H9 (cell line): ENCODE measurements around the gene KLF18. TPM values are rescaled to one million over a fixed set of nuclear protein-coding genes. Genes with fewer than 3 reads are reported as not detected.
"Not testable (repeated sequence)": the region's sequence is repeated elsewhere in the genome, so short reads cannot be mapped to it uniquely, and the experiment has no call there.

Experiments used
- DNase-seq: peaks from one replicate; pipeline ENCODE4 v3.0.0-alpha.2; 2017
- H2AFZ ChIP-seq: one replicate; pipeline ENCODE4 v1.6.1; 2013; ENCODE audit warnings: mild to moderate bottlenecking, low read length, control low read depth, moderate library complexity
- H2AK5ac ChIP-seq: 2 replicates; pipeline ENCODE4 v1.6.1; 2013; ENCODE audit warnings: low read length, control low read depth, mixed read lengths; ENCODE audit not compliant: insufficient read length
- H2BK120ac ChIP-seq: one replicate; pipeline ENCODE4 v1.6.1; 2013; ENCODE audit warnings: low read depth, mild to moderate bottlenecking, low read length, control low read depth, inconsistent platforms; ENCODE audit not compliant: poor library complexity, severe bottlenecking
- H2BK12ac ChIP-seq: 2 replicates; pipeline ENCODE4 v1.6.1; 2013; ENCODE audit warnings: low read length, control low read depth, mixed read lengths, low read depth; ENCODE audit not compliant: insufficient read length
- H2BK15ac ChIP-seq: 2 replicates; pipeline ENCODE4 v1.6.1; 2013; ENCODE audit warnings: low read depth, low read length, control low read depth
- H2BK20ac ChIP-seq: one replicate; pipeline ENCODE4 v1.6.1; 2013; ENCODE audit warnings: low read depth, mild to moderate bottlenecking, low read length, control low read depth, inconsistent platforms; ENCODE audit not compliant: poor library complexity, severe bottlenecking
- H2BK5ac ChIP-seq: 2 replicates; pipeline ENCODE4 v1.6.1; 2013; ENCODE audit warnings: low read length, control low read depth, mixed read lengths; ENCODE audit not compliant: insufficient read length
- H3K14ac ChIP-seq: 2 replicates; pipeline ENCODE4 v1.6.1; 2013; ENCODE audit warnings: low read length, control low read depth; ENCODE audit not compliant: insufficient read depth
- H3K18ac ChIP-seq: 2 replicates; pipeline ENCODE4 v1.6.1; 2013; ENCODE audit warnings: low read depth, mild to moderate bottlenecking, mixed read lengths, low read length, control low read depth; ENCODE audit not compliant: insufficient read length
- H3K23ac ChIP-seq: 2 replicates; pipeline ENCODE4 v1.6.1; 2013; ENCODE audit warnings: low read length, control low read depth, mixed read lengths, low read depth; ENCODE audit not compliant: insufficient read length
- H3K23me2 ChIP-seq: 2 replicates; pipeline ENCODE4 v1.6.1; 2013; ENCODE audit warnings: low read depth, mild to moderate bottlenecking, mixed read lengths, low read length, control low read depth; ENCODE audit not compliant: insufficient read length, poor library complexity, severe bottlenecking
- H3K27ac ChIP-seq: 2 replicates; pipeline ENCODE4 v1.5.1; 2013; ENCODE audit warnings: low read length, control low read depth, mixed read lengths, low read depth; ENCODE audit not compliant: insufficient read length
- H3K27me3 ChIP-seq: 2 replicates; pipeline ENCODE4 v1.6.1; 2013; ENCODE audit warnings: low read length, control low read depth, inconsistent platforms; ENCODE audit not compliant: insufficient read depth
- H3K4ac ChIP-seq: 2 replicates; pipeline ENCODE4 v1.6.1; 2013; ENCODE audit warnings: low read depth, mild to moderate bottlenecking, control low read depth, inconsistent platforms, low read length, moderate library complexity
- H3K4me1 ChIP-seq: 2 replicates; pipeline ENCODE4 v1.6.1; 2013; ENCODE audit warnings: low read length, control low read depth, inconsistent platforms; ENCODE audit not compliant: insufficient read depth
- H3K4me2 ChIP-seq: 2 replicates; pipeline ENCODE4 v1.6.1; 2013; ENCODE audit warnings: low read length, control low read depth, mixed read lengths; ENCODE audit not compliant: insufficient read length, insufficient read depth
- H3K56ac ChIP-seq: 2 replicates; pipeline ENCODE4 v1.6.1; 2013; ENCODE audit warnings: low read depth, mild to moderate bottlenecking, mixed read lengths, low read length, control low read depth; ENCODE audit not compliant: insufficient read length
- H3K79me1 ChIP-seq: 2 replicates; pipeline ENCODE4 v1.6.1; 2013; ENCODE audit warnings: low read depth, mild to moderate bottlenecking, moderate library complexity, low read length, control low read depth, inconsistent platforms; ENCODE audit not compliant: insufficient read depth, poor library complexity, severe bottlenecking
- H3K79me2 ChIP-seq: 2 replicates; pipeline ENCODE4 v1.6.1; 2013; ENCODE audit warnings: low read length, control low read depth, inconsistent platforms; ENCODE audit not compliant: insufficient read depth
- H3K9ac ChIP-seq: 2 replicates; pipeline ENCODE4 v1.6.1; 2013; ENCODE audit warnings: low read length, control low read depth, mixed read lengths; ENCODE audit not compliant: insufficient read length; ENCODE audit errors: extremely low read depth
- H3K9me3 ChIP-seq: one replicate; pipeline ENCODE4 v1.6.1; 2013; ENCODE audit warnings: low read depth, low read length, inconsistent platforms; ENCODE audit not compliant: control insufficient read depth
- H3T11ph ChIP-seq: one replicate; pipeline ENCODE4 v1.6.1; 2013; ENCODE audit warnings: mild to moderate bottlenecking, low read length, control low read depth, inconsistent platforms
- H4K20me1 ChIP-seq: one replicate; pipeline ENCODE4 v1.6.1; 2013; ENCODE audit not compliant: control insufficient read depth, insufficient read length, insufficient read depth
- H4K5ac ChIP-seq: 2 replicates; pipeline ENCODE4 v1.6.1; 2013; ENCODE audit warnings: low read depth, mild to moderate bottlenecking, mixed read lengths, low read length, control low read depth; ENCODE audit not compliant: insufficient read length
- H4K8ac ChIP-seq: replicated peaks from 2 replicates; pipeline ENCODE4 v1.6.1; 2013; ENCODE audit warnings: low read length, control low read depth, mixed read lengths, low read depth; ENCODE audit not compliant: insufficient read length
- H4K91ac ChIP-seq: 2 replicates; pipeline ENCODE4 v1.6.1; 2013; ENCODE audit warnings: low read depth, mild to moderate bottlenecking, moderate library complexity, mixed read lengths, low read length, control low read depth; ENCODE audit not compliant: insufficient read length
- H3K27ac Mint-ChIP-seq, 3 experiments: 2 replicates in 2 of 3; 3 replicates in 1 of 3; pipeline ENCODE4 v1.8.0; 2020 to 2021; ENCODE audit warnings: mixed read lengths in 3 of 3, mild to moderate bottlenecking in 1 of 3, moderate library complexity in 1 of 3
- H3K27me3 Mint-ChIP-seq: 2 replicates; pipeline ENCODE4 v1.8.0; 2021; ENCODE audit warnings: low read depth, mild to moderate bottlenecking, moderate library complexity, mixed read lengths
- H3K36me3 Mint-ChIP-seq, 3 experiments: 2 replicates in 2 of 3; 3 replicates in 1 of 3; pipeline ENCODE4 v1.8.0; 2020 to 2021; ENCODE audit warnings: low read depth in 3 of 3, mixed read lengths in 3 of 3; ENCODE audit not compliant: insufficient read depth in 1 of 3
- H3K4me1 Mint-ChIP-seq, 2 experiments: 2 replicates each; pipeline ENCODE4 v1.8.0; 2020; ENCODE audit warnings: mixed read lengths in 2 of 2
- H3K4me3 Mint-ChIP-seq, 2 experiments: 2 replicates in 1 of 2; 3 replicates in 1 of 2; pipeline ENCODE4 v1.8.0; 2020 to 2021; ENCODE audit warnings: mild to moderate bottlenecking in 2 of 2, mixed read lengths in 2 of 2, moderate library complexity in 1 of 2
- H3K9me3 Mint-ChIP-seq, 2 experiments: 2 replicates in 1 of 2; 3 replicates in 1 of 2; pipeline ENCODE4 v1.8.0; 2020; ENCODE audit warnings: mild to moderate bottlenecking in 2 of 2, mixed read lengths in 2 of 2, moderate library complexity in 1 of 2
- WGBS: extraction: QIAGEN DNeasy Blood & Tissue Kit; methylation state at CpG from one replicate; pipeline ENCODE4 v1.1.7; 2013; ENCODE audit warnings: missing lambda C conversion rate, low lambda C conversion rate, mixed read lengths; ENCODE audit not compliant: insufficient read length; ENCODE audit errors: extremely low coverage; 5-methylcytosine and 5-hydroxymethylcytosine counted together
- total RNA-seq: library from RNA; stranded (reverse); gene quantifications from 2 replicates; pipeline ENCODE4 v1.2.1, GENCODE V29; 2021
- TF ChIP-seq, protein P1 (sequence below): fragments of 200-600 bp; sonication (generic); conservative IDR thresholded peaks from 3 replicates; pipeline ENCODE4 v1.8.0; 2021; ENCODE audit warnings: antibody characterized with exemption, mild to moderate bottlenecking

KLF18 gene
- total RNA-seq, 1 experiment from 2014 or later = 0.07 TPM

DNA sequence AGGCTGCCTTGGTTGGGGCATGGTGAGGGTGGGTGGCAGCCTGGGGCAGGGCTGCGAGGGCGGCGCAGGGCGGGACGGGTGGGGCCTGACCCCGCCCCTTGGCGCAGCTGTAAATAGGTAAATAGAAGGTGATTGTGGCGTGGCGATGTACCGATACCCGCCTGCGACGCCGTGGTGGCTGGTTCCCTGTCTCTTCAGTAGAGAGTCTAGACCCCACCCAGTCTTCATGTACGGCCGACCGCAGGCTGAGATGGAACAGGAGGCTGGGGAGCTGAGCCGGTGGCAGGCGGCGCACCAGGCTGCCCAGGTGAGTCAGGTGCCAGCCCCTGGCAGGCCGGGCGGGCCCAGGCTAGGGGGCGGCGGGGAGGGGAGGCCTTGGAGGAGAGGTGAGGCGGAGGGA lies 22.7 kb downstream of the KLF18 start, which contains the start of gene KLF17:
TSS of gene KLF17 (plus strand) at position 140 of the 400 bp plus-strand sequence. CDS start at position 227, 87 bp downstream.
- Histone ChIP-seq H3K14ac (no peak within 1 kb of the TSS), H2BK5ac (no peak within 1 kb of the TSS), H3K27me3 (no peaks in the 10 kb centered on the region), H3K9ac (no peak within 1 kb of the TSS), H4K20me1 (no peaks in the 10 kb centered on the region), H3K4me1 (no peaks in the 10 kb centered on the region), H3K18ac (no peak within 1 kb of the TSS), H3K4ac (no peak within 1 kb of the TSS), H4K8ac (no peak within 1 kb of the TSS), H2AK5ac (no peak within 1 kb of the TSS), H3K23ac (no peak within 1 kb of the TSS), H3K23me2 (no peaks in the 10 kb centered on the region), H3K56ac (no peak within 1 kb of the TSS), H2BK20ac (no peak within 1 kb of the TSS), H2BK12ac (no peak within 1 kb of the TSS), H2BK15ac (no peak within 1 kb of the TSS), H3K79me1 (no peaks in the 10 kb centered on the region), H3K4me2 (no peak within 1 kb of the TSS), H2BK120ac (no peak within 1 kb of the TSS), H3T11ph (no peak within 1 kb of the TSS), H4K91ac (no peak within 1 kb of the TSS), H3K9me3 (no peaks in the 10 kb centered on the region), H2AFZ (no peak within 1 kb of the TSS), H4K5ac (no peak within 1 kb of the TSS), H3K79me2 (no peaks in the 10 kb centered on the region), H3K27ac (no peak within 1 kb of the TSS)
- Mint-ChIP-seq H3K36me3 (no peaks in the 10 kb centered on the region; a peak in 1 of 7 replicates), H3K4me1 (peaks cover 16 to 18% of the 10 kb centered on the region in 2 experiments), H3K4me3 (peak within 1 kb of the TSS in 1 of 2 experiments; percentile 43; a peak in 1 of 5 replicates), H3K27me3 (peaks cover 7% of the 10 kb centered on the region), H3K27ac (no peak within 1 kb of the TSS; a peak in 1 of 7 replicates), H3K9me3 (no peaks in the 10 kb centered on the region; a peak in 2 of 5 replicates)
- DNase-seq = no peak
- no CpG with 5 or more reads among the region's 25 CpGs for WGBS
- TF ChIP-seq, protein P1, sequence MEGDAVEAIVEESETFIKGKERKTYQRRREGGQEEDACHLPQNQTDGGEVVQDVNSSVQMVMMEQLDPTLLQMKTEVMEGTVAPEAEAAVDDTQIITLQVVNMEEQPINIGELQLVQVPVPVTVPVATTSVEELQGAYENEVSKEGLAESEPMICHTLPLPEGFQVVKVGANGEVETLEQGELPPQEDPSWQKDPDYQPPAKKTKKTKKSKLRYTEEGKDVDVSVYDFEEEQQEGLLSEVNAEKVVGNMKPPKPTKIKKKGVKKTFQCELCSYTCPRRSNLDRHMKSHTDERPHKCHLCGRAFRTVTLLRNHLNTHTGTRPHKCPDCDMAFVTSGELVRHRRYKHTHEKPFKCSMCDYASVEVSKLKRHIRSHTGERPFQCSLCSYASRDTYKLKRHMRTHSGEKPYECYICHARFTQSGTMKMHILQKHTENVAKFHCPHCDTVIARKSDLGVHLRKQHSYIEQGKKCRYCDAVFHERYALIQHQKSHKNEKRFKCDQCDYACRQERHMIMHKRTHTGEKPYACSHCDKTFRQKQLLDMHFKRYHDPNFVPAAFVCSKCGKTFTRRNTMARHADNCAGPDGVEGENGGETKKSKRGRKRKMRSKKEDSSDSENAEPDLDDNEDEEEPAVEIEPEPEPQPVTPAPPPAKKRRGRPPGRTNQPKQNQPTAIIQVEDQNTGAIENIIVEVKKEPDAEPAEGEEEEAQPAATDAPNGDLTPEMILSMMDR = no peak

DNA sequence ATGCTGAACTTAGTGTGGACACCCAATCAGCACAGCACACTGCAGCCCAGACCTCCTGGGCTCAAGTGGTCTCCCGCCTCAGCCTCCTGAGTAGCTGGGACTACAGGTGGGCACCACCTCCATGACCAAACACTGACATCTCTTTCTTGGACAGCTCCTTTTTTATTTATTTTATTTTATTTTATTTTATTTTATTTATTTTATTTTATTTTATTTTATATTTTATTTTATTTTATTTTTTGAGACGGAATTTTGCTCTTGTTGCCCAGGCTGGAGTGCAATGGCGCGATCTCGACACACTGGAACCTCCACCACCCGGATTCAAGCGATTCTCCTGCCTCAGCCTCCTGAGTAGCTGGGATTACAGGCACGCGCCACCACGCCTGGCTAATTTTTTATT lies 24.2 kb downstream of the KLF18 start:
- not testable (repeated sequence) for H2AK5ac ChIP-seq, H2BK12ac ChIP-seq, H2AFZ ChIP-seq, H4K5ac ChIP-seq, H4K8ac ChIP-seq, H3K23me2 ChIP-seq, H4K20me1 ChIP-seq, H2BK120ac ChIP-seq, H4K91ac ChIP-seq, H3K4me1 ChIP-seq, H3K27me3 Mint-ChIP-seq, H3K9ac ChIP-seq, H3K36me3 Mint-ChIP-seq, H3K56ac ChIP-seq, H3K27ac ChIP-seq, H3K27ac Mint-ChIP-seq, H3K9me3 Mint-ChIP-seq, H3K23ac ChIP-seq, H3K4ac ChIP-seq, H3K79me2 ChIP-seq, DNase-seq, H3K4me3 Mint-ChIP-seq, H3K18ac ChIP-seq, H2BK5ac ChIP-seq, H3K14ac ChIP-seq, H3K79me1 ChIP-seq, H3K27me3 ChIP-seq, H3K9me3 ChIP-seq, H2BK15ac ChIP-seq, H3T11ph ChIP-seq, H3K4me2 ChIP-seq, H2BK20ac ChIP-seq
- no CpG with 5 or more reads among the region's 10 CpGs for WGBS
- peaks cover 25 to 26% of the 10 kb centered on the region in 2 experiments for H3K4me1 Mint-ChIP-seq
